ENCODE results near the gene SOX14. TPM values are rescaled to one million over a fixed set of nuclear protein-coding genes. Genes with fewer than 3 reads are reported as not detected.

SOX14 gene
- 19.7 TPM for total RNA-seq (ENCODE audit: unreplicated experiment)
- long read RNA-seq, partial matches to known transcripts = 0 of 4 reads
- long read RNA-seq, other reads (novel, unspliced or antisense) = 0 of 4 reads

- H3K27ac Mint-ChIP-seq (ENCODE audit: unreplicated experiment) = peak within 1 kb of the TSS; percentile 83
- H3K4me3 Mint-ChIP-seq (ENCODE audit: unreplicated experiment) = peak within 1 kb of the TSS; percentile 93
- H3K27me3 Mint-ChIP-seq (ENCODE audit: unreplicated experiment) = peaks cover 19% of the 10 kb centered on the region
- peaks cover 59% of the 10 kb centered on the region for H3K4me1 Mint-ChIP-seq (ENCODE audit: unreplicated experiment)
- H3K36me3 Mint-ChIP-seq (ENCODE audit: low read depth, unreplicated experiment) = no peaks in the 10 kb centered on the region
- H3K9me3 Mint-ChIP-seq (ENCODE audit: unreplicated experiment) = no peaks in the 10 kb centered on the region
- peak; percentile 75 for DNase-seq (ENCODE audit: low spot score)
- TF ChIP-seq CTCF (IDR thresholded peaks at IDR 0.05; ENCODE audit: unreplicated experiment) = no peak
These were observed at the start of gene SOX14 for GRCh38 chr3:137764001-137764433. TSS of gene SOX14 (plus strand) at chr3:137764315. CDS start at chr3:137764785, 470 bp downstream.

- H3K27ac Mint-ChIP-seq (ENCODE audit: unreplicated experiment) = no peak overlapping the region
- no peaks in the 10 kb centered on the region for H3K4me1 Mint-ChIP-seq (ENCODE audit: unreplicated experiment)
- no peak overlapping the region for H3K4me3 Mint-ChIP-seq (ENCODE audit: unreplicated experiment)
- DNase-seq (ENCODE audit: low spot score) = no peak
- H3K36me3 Mint-ChIP-seq (ENCODE audit: low read depth, unreplicated experiment) = no peaks in the 10 kb centered on the region
- no peaks in the 10 kb centered on the region for H3K27me3 Mint-ChIP-seq (ENCODE audit: unreplicated experiment)
- no peaks in the 10 kb centered on the region for H3K9me3 Mint-ChIP-seq (ENCODE audit: unreplicated experiment)
- no peak for TF ChIP-seq CTCF (IDR thresholded peaks at IDR 0.05; ENCODE audit: unreplicated experiment)
These were observed 49.6 kb upstream of the SOX14 start for GRCh38 chr3:137714551-137714950.

- TF ChIP-seq CTCF (IDR thresholded peaks at IDR 0.05; ENCODE audit: unreplicated experiment) = no peak
- Mint-ChIP-seq H3K4me1 (ENCODE audit: unreplicated experiment) (no peaks in the 10 kb centered on the region), H3K9me3 (ENCODE audit: unreplicated experiment) (no peaks in the 10 kb centered on the region), H3K4me3 (ENCODE audit: unreplicated experiment) (no peak overlapping the region), H3K36me3 (ENCODE audit: low read depth, unreplicated experiment) (no peaks in the 10 kb centered on the region), H3K27me3 (ENCODE audit: unreplicated experiment) (no peaks in the 10 kb centered on the region), H3K27ac (ENCODE audit: unreplicated experiment) (no peak overlapping the region)
- no peak for DNase-seq (ENCODE audit: low spot score)
These were observed 39.9 kb upstream of the SOX14 start for GRCh38 chr3:137724240-137724639.

- DNase-seq (ENCODE audit: low spot score) = no peak
- TF ChIP-seq CTCF (IDR thresholded peaks at IDR 0.05; ENCODE audit: unreplicated experiment) = no peak
- Mint-ChIP-seq H3K9me3 (ENCODE audit: unreplicated experiment) (peaks cover 5% of the 10 kb centered on the region), H3K4me1 (ENCODE audit: unreplicated experiment) (no peaks in the 10 kb centered on the region), H3K27me3 (ENCODE audit: unreplicated experiment) (no peaks in the 10 kb centered on the region), H3K27ac (ENCODE audit: unreplicated experiment) (no peak overlapping the region), H3K4me3 (ENCODE audit: unreplicated experiment) (no peak overlapping the region), H3K36me3 (ENCODE audit: low read depth, unreplicated experiment) (peaks cover 5% of the 10 kb centered on the region)
These were observed 26.9 kb upstream of the SOX14 start for GRCh38 chr3:137737208-137737607.

GRCh38 chr3:137738710-137739109, 25.4 kb upstream of the SOX14 start:
- no peak for TF ChIP-seq CTCF (IDR thresholded peaks at IDR 0.05; ENCODE audit: unreplicated experiment)
- no peak for DNase-seq (ENCODE audit: low spot score)
- Mint-ChIP-seq H3K4me3 (ENCODE audit: unreplicated experiment) (no peak overlapping the region), H3K27me3 (ENCODE audit: unreplicated experiment) (no peaks in the 10 kb centered on the region), H3K4me1 (ENCODE audit: unreplicated experiment) (no peaks in the 10 kb centered on the region), H3K27ac (ENCODE audit: unreplicated experiment) (no peak overlapping the region), H3K36me3 (ENCODE audit: low read depth, unreplicated experiment) (peaks cover 5% of the 10 kb centered on the region), H3K9me3 (ENCODE audit: unreplicated experiment) (peaks cover 5% of the 10 kb centered on the region)
